ENCODE results near the gene CDCA3. TPM values are rescaled to one million over a fixed set of nuclear protein-coding genes. Genes with fewer than 3 reads are reported as not detected.
A peak's percentile ranks its signal among the peaks of the same experiment; 100 is the strongest.

Gene CDCA3
- polyA plus RNA-seq, 1 donor, result 17.5 TPM

DNA sequence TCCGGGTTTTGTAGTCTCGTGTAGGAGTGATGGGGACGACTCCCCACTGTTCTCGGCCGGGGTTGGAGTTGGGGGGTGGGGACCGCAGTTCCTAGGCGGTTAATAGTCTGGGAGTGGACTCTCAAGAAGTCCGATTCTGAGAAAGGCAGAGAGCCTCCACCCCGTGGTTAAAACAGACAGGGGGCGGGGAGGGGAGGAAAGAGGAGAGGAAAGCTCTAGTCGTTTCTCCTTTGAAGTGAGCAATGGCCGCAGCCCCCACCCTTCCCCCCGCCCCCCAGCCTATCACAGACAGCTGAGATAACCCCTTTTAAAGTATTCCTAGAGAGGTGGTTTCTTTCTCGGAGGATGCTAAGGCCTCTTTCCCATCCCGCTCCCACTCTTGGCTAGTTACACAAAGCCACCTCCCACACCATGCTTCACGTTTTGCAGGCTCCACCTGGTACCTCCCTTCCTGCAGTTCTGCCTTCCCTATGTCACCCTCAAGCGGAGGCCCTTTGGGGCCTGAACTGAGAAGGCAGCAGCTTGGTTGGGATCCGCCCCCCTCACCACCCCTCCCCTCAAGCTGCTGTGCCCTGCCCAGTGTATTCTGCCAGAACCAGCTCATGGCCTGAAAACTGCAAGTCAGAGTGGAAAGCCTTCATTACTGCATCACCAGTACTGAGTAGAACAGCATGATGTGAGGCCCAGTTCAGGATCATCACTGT lies 1.7 kb upstream of the CDCA3 start:
- no peak for DNase-seq (ENCODE audit: low read depth)

DNA sequence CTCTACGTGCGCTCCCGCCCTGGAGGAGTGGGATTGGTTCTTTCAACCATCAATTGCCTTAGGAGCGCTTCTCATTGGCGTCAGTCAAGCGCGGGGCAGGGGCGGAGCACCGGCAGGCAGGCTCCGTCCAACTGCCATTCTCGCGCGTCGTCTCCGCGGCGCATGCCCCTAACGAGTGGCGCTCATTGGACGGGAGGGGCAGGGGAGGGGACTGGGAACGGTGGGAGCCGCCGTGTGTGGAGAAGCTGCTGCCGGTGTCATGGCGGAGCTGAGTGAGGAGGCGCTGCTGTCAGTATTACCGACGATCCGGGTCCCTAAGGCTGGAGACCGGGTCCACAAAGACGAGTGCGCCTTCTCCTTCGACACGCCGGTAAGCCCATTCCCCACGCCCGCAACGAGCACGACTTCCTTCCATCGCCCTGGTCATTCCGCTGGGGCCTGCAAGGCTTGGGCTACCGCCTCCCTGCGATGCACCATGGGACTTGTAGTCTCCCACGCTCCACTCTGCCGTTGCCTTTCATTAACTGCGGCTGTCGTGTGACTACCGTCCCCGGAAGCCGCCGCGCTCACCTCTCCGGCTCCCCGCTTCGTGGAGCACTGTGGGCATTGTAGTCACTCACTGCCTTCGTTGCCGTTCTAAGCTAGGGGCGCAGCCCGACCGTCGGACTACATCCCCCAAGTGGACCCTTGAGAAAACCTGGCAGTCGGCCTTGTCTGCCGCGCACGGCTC lies 1.0 kb upstream of the CDCA3 start, which contains the start of gene USP5:
Gene USP5, plus strand, starts transcription at position 230 of the 730 bp plus-strand sequence. Its CDS starts 30 bp downstream, at position 260.
- peak; percentile 99 for DNase-seq (ENCODE audit: low read depth)

DNA sequence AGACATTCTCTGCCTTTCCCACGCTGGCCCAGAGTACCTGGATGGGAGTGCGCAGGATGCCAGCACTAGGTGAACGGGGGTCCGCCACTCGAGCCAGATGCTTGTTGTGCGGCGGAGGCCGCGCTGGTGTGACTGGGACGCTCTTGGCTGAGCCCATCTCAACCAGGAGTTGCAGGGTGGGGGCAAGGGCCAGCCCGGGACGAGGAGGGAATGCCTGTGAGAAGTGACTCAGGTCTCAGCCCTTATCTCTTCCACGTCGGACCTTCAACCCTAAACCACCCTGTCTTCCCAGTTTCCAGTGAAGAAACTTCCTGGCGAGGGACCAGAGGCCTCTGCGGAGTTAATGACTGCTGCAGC lies 312 bp downstream of the CDCA3 start:
- no peak for DNase-seq (ENCODE audit: low read depth)

DNA sequence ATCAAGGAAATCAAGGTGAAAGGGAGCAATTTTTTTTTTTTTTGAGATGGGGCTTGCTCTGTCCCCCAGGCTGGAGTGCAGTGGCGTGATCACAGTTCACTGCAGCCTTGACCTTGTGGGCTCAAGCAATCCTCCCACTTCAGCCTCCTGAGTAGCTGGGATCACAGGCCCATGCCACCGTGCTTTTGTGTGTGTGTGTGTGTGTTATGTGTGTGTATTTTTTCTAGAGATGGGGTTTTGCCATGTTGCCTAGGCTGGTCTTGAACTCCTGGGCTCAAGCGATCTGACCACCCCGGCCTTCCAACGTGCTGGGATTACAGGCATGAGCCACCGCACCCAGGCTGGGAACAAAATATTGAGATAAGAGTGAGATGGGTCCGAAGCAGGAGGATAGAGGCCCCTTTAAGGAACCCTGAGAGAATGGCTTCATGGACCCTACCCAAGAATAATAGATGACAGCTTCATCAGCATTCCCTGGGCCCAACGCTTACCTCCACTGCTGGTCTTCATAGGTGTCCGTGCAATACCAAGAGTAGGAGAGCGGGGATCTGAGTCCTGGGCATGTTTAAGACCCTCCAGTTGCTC lies 1.0 kb downstream of the CDCA3 start:
- no peak for DNase-seq (ENCODE audit: low read depth)

DNA sequence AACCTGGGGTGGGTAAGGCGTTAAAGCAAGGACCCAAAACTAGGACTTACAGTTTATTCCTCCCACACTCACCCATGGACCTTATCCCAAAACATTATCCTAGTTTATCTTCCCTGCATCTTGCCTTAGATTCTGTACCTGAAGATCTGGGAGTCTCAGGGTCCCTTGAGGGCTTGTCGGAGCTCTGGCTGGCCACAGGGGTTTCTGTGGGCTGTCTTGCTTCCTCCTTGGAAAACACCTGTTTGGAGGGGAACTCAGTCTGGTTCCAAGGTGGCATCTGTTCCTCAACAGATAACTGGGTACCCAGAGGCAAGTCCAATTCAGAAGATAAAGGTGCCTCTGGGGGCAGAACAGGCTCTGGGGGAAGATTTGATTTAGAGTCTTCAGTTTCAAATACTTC lies 1.7 kb downstream of the CDCA3 start:
- DNase-seq (ENCODE audit: low read depth), result no peak

DNA sequence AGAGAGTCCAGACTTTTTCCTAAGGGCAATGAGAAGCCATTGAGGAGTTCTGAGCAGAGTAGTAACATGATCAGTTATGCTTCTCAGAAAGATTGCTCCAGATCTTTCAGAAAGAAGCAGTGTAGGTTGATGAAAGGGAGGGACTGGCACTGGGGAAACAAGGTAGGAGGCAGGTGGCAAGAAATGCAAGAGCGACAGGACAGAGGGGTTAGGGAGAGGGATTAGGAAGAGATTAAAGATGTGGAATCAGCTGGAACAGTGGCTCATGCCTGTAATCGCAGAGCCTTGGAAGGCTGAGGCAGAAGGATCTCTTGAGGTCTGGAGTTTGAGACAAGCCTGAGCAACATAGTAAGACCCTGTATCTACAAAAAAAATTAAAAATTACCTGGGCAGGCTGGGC lies 3.4 kb downstream of the CDCA3 start:
- no peak for DNase-seq (ENCODE audit: low read depth)

DNA sequence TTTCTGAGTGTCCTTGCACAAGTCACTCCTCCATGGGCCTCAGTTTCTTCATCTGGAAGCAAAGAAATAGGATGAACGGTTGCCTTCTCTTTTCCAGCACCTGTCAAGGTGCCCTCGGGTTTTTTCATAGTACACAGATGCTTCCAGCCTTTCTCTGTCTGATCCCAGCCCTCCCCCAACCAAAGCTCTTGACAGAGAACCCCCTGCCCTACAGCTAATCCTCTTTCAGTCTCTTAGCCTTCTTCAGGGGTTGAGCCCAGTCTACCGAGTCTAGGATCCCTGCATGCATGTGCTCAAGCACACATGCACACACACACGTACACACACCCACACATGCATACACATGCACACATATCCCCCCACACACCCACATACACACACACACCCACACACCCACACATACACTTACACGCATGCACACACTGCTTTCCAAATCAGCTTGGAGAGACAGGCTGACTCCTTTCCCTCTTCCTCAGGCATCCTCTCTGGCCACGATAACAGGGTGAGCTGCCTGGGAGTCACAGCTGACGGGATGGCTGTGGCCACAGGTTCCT lies 4.7 kb downstream of the CDCA3 start:
- DNase-seq (ENCODE audit: low read depth), result no peak

DNA sequence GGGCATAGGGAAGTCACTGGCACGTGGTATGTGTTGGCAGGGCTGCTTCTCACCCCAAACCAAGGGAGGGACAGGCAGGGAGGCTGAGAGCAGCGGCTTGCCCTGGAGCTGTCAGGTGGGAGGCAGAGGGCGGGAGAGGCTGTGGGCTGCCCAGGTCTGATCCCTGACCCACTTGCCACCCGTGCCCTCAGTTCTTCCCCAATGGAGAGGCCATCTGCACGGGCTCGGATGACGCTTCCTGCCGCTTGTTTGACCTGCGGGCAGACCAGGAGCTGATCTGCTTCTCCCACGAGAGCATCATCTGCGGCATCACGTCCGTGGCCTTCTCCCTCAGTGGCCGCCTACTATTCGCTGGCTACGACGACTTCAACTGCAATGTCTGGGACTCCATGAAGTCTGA lies 5.7 kb downstream of the CDCA3 start:
- no peak for DNase-seq (ENCODE audit: low read depth)

DNA sequence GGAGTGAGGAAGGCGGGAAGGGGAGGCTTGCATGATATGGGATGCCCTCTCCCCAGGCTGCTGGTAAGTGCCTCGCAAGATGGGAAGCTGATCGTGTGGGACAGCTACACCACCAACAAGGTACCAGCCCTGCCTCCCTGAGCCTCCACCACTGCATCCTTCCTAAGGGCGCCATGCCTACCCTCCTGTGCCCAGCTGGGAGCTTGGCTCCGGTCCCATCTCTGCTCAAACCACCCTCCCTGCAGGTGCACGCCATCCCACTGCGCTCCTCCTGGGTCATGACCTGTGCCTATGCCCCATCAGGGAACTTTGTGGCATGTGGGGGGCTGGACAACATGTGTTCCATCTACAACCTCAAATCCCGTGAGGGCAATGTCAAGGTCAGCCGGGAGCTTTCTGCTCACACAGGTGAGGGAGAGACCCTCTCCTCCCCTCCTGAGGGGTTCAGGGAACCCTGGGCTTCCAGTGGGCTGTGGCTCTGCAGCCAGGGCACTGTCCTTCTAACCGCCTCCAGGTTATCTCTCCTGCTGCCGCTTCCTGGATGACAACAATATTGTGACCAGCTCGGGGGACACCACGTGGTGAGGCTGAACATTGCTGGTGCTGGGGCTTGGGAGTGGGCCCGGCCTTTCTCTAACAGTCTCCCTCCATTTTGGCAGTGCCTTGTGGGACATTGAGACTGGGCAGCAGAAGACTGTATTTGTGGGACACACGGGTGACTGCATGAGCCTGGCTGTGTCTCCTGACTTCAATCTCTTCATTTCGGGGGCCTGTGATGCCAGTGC lies 7.8 kb downstream of the CDCA3 start:
- no peak for DNase-seq (ENCODE audit: low read depth)

DNA sequence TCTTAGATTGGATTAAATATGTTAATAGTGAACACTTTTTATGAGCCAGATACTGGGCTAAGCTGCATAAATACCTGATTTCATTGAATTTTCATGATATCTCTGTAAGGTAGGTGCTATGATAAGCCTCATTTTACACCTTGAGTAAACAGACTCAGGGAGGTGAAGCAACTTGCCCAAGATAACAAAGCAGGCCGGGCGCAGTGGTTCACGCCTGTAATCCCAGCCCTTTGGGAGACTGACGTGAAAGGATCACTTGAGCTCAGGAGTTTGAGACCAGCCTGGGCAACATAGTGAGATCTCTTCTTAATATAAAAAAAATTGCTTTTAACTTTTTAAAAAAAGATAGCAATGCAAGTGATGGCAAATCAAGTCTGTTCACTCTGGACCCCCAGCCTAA lies 9.0 kb downstream of the CDCA3 start:
- DNase-seq (ENCODE audit: low read depth), result no peak

DNA sequence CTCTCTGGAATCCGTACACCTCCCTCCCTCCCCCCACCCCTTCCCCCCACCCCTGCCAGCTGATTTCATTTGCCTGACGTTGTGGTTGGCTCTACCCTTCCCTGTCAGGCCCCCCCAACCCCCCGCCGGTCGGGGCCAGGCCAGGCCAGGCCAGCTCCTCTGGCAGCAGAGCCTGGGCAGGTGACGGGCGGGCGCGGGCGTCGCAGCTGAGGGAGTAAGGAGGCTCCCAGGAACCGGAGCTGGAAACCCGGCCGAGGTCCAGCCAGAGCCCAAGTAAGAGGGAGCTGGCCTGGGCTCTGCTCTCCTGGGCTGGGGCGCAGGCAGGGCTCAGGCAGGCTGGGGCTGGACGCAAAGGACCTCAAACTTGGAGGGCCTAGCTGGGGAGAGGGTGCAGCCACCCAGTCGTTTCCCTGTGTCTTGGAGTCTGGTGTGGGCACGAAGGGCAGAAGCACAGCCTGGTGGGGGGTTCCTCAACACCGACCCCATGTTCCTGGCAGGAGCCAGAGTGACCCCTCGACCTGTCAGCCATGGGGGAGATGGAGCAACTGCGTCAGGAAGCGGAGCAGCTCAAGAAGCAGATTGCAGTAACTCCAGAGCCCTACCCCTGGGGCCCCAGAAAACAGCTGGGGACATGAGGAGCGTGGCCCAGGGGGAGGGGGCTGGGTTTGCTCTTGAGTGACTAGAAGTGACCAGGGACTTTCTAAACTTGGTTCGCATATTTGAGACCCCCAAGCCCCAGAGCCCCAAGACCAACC lies 10.1 kb downstream of the CDCA3 start, which contains the start of gene GNB3:
Gene GNB3, plus strand, starts transcription at position 165 of the 755 bp plus-strand sequence. Its CDS starts 363 bp downstream, at position 528.
- no peak for DNase-seq (ENCODE audit: low read depth)

DNA sequence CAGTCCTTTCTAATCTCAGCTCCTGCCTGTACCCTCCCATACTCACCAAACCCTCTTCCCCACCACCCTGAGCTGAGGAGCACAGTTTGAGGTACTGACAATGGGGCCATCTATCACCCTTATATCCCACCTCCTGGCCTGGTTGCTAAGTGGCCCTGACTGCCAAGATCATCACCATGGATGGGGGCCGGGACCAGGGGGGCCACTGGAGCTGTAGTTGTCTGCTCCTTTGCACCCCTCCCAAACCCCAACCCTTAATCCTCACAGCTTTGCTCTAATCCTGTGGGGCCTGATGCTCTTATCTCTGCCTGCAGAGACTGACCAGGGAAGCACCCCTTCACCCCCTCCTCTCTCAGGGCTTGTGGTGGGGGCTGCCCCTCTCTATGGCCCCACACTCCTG lies 10.8 kb downstream of the CDCA3 start:
- DNase-seq (ENCODE audit: low read depth), result no peak

DNA sequence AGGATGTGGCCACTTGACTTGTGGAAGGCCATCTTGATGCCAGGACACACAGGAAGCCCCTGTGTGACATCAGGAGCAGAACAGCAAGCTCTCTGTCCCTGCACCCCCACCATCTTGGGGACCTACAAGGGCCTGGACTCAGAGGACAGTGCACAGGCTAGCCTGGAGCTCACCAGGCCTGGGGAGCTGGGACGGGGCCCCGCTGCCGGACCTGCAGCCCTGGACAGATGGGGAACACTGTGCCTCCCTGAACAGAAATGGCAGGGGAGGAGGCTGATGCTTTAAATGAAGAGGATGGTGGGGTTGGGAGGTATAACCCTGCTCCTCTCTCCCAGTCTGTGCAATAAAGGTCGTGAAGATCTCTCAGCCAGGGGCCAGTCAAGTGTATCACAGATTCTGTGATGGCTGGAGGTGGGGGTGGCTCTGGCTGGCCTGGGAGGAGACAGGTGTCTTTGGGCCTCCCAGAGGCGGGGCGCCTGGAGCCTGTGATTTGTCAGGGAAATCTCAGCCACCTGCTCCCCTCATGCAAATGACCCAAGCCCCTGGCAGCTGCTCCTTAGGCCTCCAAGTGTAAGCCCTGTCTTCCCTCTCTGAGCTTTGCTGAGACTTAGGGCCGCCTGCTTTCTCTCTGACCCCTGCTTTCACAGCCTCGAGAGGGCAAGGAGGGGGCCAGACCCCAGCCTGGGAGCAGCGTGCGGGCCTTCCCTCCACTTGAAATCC lies 11.4 kb downstream of the CDCA3 start:
- DNase-seq (ENCODE audit: low read depth), result no peak

DNA sequence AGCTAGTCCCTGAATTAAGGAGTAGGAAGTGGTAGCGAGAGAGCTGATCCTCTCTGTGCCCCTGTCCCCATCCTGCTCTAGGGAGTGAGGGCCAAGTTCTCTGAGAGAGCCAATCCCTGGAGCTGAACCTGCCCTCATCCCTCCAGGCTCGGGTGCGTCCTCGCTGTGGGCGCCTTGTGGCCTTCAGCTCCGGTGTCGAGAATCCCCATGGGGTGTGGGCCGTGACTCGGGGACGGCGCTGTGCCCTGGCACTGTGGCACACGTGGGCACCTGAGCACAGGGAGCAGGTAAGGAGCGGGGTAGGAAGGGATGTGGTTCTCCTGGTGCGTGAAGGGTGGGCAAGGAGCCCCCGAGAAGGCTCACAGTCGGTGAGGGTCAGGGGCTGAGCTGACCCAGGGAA lies 12.2 kb downstream of the CDCA3 start:
- no peak for DNase-seq (ENCODE audit: low read depth)

DNA sequence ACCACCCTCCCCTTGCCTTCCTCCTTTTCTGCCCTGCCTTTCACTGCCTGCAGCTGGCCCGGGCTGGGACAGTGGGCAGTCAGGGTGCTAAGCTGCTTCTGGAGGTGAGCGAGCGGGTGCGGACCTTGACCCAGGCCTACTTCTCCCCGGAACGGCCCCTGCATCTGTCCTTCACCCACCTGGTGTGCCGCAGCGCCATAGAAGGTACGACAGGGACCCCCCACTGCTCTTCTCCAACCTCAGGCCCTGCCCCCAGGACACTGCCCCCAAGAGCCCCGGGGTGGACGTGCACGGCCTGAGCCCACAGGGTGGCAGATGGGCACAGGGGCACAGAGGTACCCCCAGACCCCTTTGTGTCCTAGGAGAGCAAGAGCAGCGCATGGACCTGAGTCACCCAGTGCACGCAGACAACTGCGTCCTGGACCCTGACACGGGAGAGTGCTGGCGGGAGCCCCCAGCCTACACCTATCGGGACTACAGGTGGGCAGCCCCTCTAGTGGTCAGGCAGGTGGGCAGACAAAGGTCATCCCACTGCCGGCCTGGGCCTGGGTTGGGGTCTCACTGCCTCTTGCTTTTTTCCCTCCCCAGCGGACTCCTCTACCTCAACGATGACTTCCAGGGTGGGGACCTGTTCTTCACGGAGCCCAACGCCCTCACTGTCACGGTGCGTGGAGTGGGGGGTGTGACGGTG lies 13.6 kb downstream of the CDCA3 start:
- DNase-seq (ENCODE audit: low read depth), result no peak

DNA sequence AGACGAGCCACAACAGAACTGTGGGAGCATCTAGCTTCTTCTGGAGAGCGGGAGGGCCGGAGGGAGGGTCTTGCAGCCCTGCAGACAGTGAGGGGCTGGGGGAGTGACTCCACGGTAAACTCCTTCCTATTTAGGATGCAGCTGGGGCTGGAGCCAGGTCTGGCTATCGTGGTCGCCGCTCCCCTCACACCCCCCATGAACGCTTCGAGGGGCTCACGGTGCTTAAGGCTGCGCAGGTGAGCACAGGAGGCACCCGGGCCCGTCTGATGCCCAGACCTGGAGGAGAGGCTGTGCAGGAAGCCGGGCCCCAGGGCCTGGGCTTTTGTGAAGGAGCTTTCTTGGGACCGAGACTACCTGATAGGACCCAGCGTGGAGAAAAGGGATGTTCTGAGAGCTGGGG lies 14.2 kb downstream of the CDCA3 start:
- no peak for DNase-seq (ENCODE audit: low read depth)

DNA sequence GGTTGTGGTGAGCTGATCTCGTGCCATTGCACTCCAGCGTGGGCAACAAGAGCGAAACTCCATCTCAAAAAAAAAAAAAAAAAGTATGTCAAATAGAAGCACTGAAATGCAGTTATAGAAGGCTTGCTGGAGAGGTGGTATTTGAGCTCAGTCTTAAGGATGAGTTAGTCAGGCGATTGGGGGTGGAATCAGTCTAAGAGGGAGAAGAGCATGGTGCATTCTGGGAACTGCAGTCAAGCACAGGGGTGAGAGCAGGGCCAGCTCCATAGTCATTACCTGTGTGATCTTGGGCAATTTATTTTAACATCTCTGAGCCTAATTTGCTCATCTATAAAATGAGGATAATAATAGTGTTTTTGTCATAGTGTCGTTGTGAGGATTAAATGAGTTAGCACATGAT lies 16.2 kb downstream of the CDCA3 start:
- DNase-seq (ENCODE audit: low read depth), result no peak

DNA sequence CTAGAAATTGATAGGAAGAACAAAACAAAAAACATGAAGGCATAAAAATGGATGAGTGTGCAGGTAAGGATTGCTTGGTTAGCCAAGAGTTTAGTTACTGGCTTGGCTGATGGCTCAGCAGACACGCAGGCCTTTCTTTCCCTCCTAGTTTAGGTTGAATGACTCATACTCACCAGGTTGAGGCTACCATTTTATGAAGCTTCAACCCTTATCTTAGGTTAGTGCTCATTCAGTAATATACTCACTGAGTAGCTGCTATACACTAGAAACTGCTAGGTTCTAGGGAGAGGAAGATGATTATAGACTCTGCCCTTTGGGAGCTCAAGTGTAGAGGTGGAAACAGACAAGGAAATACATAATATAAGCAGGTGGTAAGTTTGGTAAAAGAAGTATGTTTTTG lies 16.8 kb downstream of the CDCA3 start:
- DNase-seq (ENCODE audit: low read depth), result no peak

DNA sequence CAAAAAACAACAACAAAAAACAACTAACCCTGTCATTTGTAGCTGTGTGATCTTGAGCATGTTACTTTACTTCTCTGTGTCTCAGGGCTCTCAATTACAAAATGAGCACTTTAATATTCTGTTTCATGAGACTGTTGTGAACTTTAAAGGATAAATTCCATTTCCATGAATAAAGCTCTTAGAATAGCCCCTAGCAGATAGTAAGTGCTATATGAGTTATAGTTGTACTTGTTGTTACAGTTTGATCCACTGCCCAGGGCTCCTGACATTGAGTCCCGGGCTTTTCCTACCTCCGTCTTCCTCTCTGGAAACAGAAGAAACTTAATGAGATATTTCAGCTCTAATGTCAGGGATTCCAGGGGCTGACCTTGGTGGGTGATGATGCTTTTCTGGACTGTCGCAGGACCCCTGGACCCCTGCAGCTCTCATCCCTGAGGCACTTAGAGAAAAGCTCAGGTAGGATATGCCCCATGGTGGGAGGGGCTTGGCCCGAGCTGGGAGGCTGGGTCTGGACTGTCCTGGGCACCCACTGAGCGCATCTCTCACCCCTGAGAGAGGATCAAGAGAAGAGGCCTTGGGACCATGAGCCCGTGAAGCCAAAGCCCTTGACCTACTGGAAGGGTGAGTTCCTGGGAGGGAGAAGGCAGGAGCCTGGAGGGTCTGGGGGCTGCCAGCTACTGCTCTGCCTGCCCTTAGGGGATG lies 17.7 kb downstream of the CDCA3 start:
- no peak for DNase-seq (ENCODE audit: low read depth)

Measured in forelimb muscle (tissue), 1 donor.